ENCODE results near the gene LDB1. TPM values are rescaled to one million over a fixed set of nuclear protein-coding genes. Genes with fewer than 3 reads are reported as not detected.
A peak's percentile ranks its signal among the peaks of the same experiment; 100 is the strongest.

LDB1 gene
- total and polyA plus RNA-seq, 2 of the 13 experiments (the other 11 are each of a cell fraction or from before 2014, with no cell fraction given), result 17.2 to 45.5 TPM

DNA sequence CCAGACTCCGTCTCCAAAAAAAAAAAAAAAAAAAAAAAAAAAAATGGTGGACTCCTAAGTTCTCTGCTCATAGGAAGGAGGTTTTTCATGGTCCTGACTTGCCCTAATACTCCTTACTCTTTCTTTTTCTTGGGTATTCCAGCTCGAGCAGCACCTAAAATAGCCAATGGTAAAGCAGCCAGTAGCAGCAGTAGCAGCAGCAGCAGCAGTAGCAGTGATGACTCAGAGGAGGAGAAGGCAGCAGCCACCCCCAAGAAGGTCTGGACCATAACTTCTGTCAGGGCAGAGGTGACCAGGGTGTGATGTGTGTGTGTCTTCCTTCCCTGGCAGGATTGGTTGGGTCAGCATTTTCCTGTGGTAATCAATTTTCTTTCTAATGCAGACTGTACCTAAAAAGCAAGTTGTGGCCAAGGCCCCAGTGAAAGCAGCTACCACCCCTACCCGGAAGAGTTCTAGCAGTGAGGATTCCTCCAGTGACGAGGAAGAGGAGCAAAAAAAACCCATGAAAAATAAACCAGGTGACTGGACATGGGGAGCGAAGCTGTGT, 39.0 kb upstream of the LDB1 start:
- in situ Hi-C loops (cut with HindIII; ENCODE audit: extremely low pct_ligation_motif_present, low pct_unique_long_range_greater_than_20kb), result no loop called here
- no peak for ATAC-seq

DNA sequence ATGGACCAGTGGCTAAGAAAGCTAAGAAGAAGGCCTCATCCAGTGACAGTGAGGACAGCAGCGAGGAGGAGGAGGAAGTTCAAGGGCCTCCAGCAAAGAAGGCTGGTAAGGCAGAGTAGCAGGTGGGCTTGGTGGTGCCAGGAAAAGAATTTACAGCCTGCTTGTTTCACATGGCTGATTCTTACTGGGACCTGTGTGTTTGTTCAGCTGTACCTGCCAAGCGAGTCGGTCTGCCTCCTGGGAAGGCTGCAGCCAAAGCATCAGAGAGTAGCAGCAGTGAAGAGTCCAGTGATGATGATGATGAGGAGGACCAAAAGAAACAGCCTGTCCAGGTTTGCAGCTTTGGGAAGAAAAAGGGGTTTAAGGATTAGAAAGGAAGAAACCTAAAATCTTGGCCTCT, 37.1 kb upstream of the LDB1 start:
- no TSS peak for BruUV-seq (replicated peaks)
- intact Hi-C loops (cut with micrococcal nuclease; ENCODE audit: unreplicated experiment), result no loop called here
- Histone ChIP-seq H3K27me3 (ENCODE audit: control insufficient read depth in 1 of 2, insufficient read depth in 2 of 2, low read length in 2 of 2) (no peaks in the 10 kb centered on the region; a peak in 1 of 5 replicates), H3K36me3 (replicated peaks in 1 of 2; ENCODE audit: control insufficient read depth in 1 of 2, insufficient read depth in 2 of 2, low read length in 2 of 2) (peaks cover 49 to 72% of the 10 kb centered on the region in 2 experiments), H3K4me1 (ENCODE audit: insufficient read depth, low read length) (peaks cover 21% of the 10 kb centered on the region), H3K27ac (ENCODE audit: extremely low read length, insufficient read depth, low read length) (no peak overlapping the region), H2AFZ (ENCODE audit: low read length) (no peak overlapping the region), H3K79me2 (ENCODE audit: insufficient read depth, low read length) (peaks cover 45% of the 10 kb centered on the region), H3K4me2 (ENCODE audit: low read depth, low read length) (no peak overlapping the region), H3K9me3 (ENCODE audit: low read length) (no peaks in the 10 kb centered on the region), H4K20me1 (ENCODE audit: insufficient read depth, low read length) (peaks cover 15% of the 10 kb centered on the region), H3K4me3 (replicated peaks in 1 of 3; ENCODE audit: insufficient read depth in 1 of 3, low read depth in 2 of 3, low read length in 3 of 3) (no peak overlapping the region), H3K9ac (ENCODE audit: insufficient read depth, low read depth, low read length) (no peak overlapping the region)
- no peak for ATAC-seq
- ChIA-PET POLR2A (interaction anchor here (1.3 kb wide), 1 partner anchor 9 kb away, joined by 3 read pairs; no protein-coding TSS in a partner anchor), CTCF (ENCODE audit: low intra/inter-chr PET ratio, low total read pairs) (no interaction called here)
- no peak for DNase-seq (ENCODE audit: low spot score)
- WGBS (ENCODE audit: low lambda C conversion rate), result 96% methylated on average over 3 of the region's 3 CpGs
- no peak for FAIRE-seq
- in situ Hi-C loops (cut with HindIII; ENCODE audit: extremely low pct_ligation_motif_present, low pct_unique_long_range_greater_than_20kb), result no loop called here
- TF ChIP-seq RFXANK (CRISPR knock-in tag; IDR thresholded peaks at IDR 0.05) (no peak), ZFX (CRISPR knock-in tag; IDR thresholded peaks at IDR 0.05; ENCODE audit: low read depth) (no peak), ZNF577 (CRISPR knock-in tag; IDR thresholded peaks at IDR 0.05; ENCODE audit: borderline replicate concordance, low read depth) (no peak), AHR (CRISPR knock-in tag; IDR thresholded peaks at IDR 0.05) (no peak), ZNF225 (CRISPR knock-in tag; IDR thresholded peaks at IDR 0.05) (no peak), ATF7-NPFF (CRISPR knock-in tag; IDR thresholded peaks at IDR 0.05; ENCODE audit: low read depth) (no peak), DR1 (CRISPR knock-in tag; IDR thresholded peaks at IDR 0.05) (no peak), SP5 (CRISPR knock-in tag; IDR thresholded peaks at IDR 0.05; ENCODE audit: borderline replicate concordance, low read depth) (no peak), ZNF530 (CRISPR knock-in tag; IDR thresholded peaks at IDR 0.05; ENCODE audit: low read depth) (no peak)
- TF ChIP-seq, protein P1, sequence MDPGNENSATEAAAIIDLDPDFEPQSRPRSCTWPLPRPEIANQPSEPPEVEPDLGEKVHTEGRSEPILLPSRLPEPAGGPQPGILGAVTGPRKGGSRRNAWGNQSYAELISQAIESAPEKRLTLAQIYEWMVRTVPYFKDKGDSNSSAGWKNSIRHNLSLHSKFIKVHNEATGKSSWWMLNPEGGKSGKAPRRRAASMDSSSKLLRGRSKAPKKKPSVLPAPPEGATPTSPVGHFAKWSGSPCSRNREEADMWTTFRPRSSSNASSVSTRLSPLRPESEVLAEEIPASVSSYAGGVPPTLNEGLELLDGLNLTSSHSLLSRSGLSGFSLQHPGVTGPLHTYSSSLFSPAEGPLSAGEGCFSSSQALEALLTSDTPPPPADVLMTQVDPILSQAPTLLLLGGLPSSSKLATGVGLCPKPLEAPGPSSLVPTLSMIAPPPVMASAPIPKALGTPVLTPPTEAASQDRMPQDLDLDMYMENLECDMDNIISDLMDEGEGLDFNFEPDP (CRISPR knock-in tag; conservative IDR thresholded peaks at IDR 0.05), result no peak
- TF ChIP-seq, protein P2, sequence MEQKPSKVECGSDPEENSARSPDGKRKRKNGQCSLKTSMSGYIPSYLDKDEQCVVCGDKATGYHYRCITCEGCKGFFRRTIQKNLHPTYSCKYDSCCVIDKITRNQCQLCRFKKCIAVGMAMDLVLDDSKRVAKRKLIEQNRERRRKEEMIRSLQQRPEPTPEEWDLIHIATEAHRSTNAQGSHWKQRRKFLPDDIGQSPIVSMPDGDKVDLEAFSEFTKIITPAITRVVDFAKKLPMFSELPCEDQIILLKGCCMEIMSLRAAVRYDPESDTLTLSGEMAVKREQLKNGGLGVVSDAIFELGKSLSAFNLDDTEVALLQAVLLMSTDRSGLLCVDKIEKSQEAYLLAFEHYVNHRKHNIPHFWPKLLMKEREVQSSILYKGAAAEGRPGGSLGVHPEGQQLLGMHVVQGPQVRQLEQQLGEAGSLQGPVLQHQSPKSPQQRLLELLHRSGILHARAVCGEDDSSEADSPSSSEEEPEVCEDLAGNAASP (CRISPR knock-in tag; IDR thresholded peaks at IDR 0.05; ENCODE audit: borderline replicate concordance), result no peak
- TF ChIP-seq, protein P3, sequence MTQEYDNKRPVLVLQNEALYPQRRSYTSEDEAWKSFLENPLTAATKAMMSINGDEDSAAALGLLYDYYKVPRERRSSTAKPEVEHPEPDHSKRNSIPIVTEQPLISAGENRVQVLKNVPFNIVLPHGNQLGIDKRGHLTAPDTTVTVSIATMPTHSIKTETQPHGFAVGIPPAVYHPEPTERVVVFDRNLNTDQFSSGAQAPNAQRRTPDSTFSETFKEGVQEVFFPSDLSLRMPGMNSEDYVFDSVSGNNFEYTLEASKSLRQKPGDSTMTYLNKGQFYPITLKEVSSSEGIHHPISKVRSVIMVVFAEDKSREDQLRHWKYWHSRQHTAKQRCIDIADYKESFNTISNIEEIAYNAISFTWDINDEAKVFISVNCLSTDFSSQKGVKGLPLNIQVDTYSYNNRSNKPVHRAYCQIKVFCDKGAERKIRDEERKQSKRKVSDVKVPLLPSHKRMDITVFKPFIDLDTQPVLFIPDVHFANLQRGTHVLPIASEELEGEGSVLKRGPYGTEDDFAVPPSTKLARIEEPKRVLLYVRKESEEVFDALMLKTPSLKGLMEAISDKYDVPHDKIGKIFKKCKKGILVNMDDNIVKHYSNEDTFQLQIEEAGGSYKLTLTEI (CRISPR knock-in tag; conservative IDR thresholded peaks at IDR 0.05), result no peak

More for the DNA sequence above, 39.0 kb upstream of the LDB1 start:
- peaks cover 49 to 91% of the 10 kb centered on the region in 2 experiments for H3K36me3 ChIP-seq (replicated peaks in 1 of 2; ENCODE audit: control insufficient read depth in 1 of 2, insufficient read depth in 2 of 2, low read length in 2 of 2)
- no peak overlapping the region for H3K9ac ChIP-seq (ENCODE audit: insufficient read depth, low read depth, low read length)
- no peak overlapping the region for H3K4me3 ChIP-seq (replicated peaks in 1 of 3; ENCODE audit: insufficient read depth in 1 of 3, low read depth in 2 of 3, low read length in 3 of 3)
- TF ChIP-seq RBFOX2 (IDR thresholded peaks at IDR 0.05; ENCODE audit: low read depth, low read length) (0 out of 2 replicates have a peak, but pooled peaks have one; percentile 3), TOE1 (CRISPR knock-in tag; IDR thresholded peaks at IDR 0.05) (no peak), MAFF (IDR thresholded peaks at IDR 0.05; ENCODE audit: low read depth, low read length) (0 out of 2 replicates have a peak, but pooled peaks have one; percentile 20), ZNF879 (CRISPR knock-in tag; IDR thresholded peaks at IDR 0.05) (no peak), RBM22 (optimal IDR thresholded peaks at IDR 0.05; ENCODE audit: low read length) (peak; percentile 36), MAFK (conservative IDR thresholded peaks at IDR 0.05 in 1 of 2, IDR thresholded peaks at IDR 0.05 in 1 of 2; ENCODE audit: low read length in 2 of 2) (peak; percentile 18 to 58; a peak in 3 of 4 replicates)
- H3K27ac ChIP-seq (ENCODE audit: extremely low read length, insufficient read depth, low read length), result no peak overlapping the region
- FAIRE-seq, result no peak
- H3K4me2 ChIP-seq (ENCODE audit: low read depth, low read length), result no peak overlapping the region
- intact Hi-C loops (cut with micrococcal nuclease; ENCODE audit: unreplicated experiment), result no loop called here
- ChIA-PET CTCF (ENCODE audit: low intra/inter-chr PET ratio, low total read pairs) (no interaction called here), POLR2A (interaction anchor here (0.6 kb wide), 1 partner anchor 1591 kb away, joined by 3 read pairs; no protein-coding TSS in a partner anchor)
- H3K27me3 ChIP-seq (ENCODE audit: control insufficient read depth in 1 of 2, insufficient read depth in 2 of 2, low read length in 2 of 2), result no peaks in the 10 kb centered on the region
- WGBS (ENCODE audit: low lambda C conversion rate), result 93% methylated on average over 5 of the region's 5 CpGs
- BruUV-seq (replicated peaks), result no TSS peak
- H3K79me2 ChIP-seq (ENCODE audit: insufficient read depth, low read length), result peaks cover 27% of the 10 kb centered on the region
- H3K9me3 ChIP-seq (ENCODE audit: low read length), result no peaks in the 10 kb centered on the region
- no peak overlapping the region for H2AFZ ChIP-seq (ENCODE audit: low read length)
- DNase-seq (ENCODE audit: low spot score), result no peak
- H3K4me1 ChIP-seq (ENCODE audit: insufficient read depth, low read length), result peaks cover 11% of the 10 kb centered on the region
- H4K20me1 ChIP-seq (ENCODE audit: insufficient read depth, low read length), result peaks cover 9% of the 10 kb centered on the region; the same call in 1 of the 2 replicates
